Neural crest cell (in vitro differentiated cells): ENCODE measurements around the gene PIEZO2. TPM values are rescaled to one million over a fixed set of nuclear protein-coding genes. Genes with fewer than 3 reads are reported as not detected.

Source experiments
- DNase-seq: peaks from one replicate; pipeline ENCODE4 v3.0.0; 2021; ENCODE audit warnings: low read depth, mixed read lengths, low spot score
- H3K27ac Mint-ChIP-seq: one replicate; pipeline ENCODE4 v1.8.0; 2021; ENCODE audit warnings: mild to moderate bottlenecking, mixed read lengths; ENCODE audit not compliant: unreplicated experiment
- H3K27me3 Mint-ChIP-seq: 2 replicates; pipeline ENCODE4 v1.8.0; 2021; ENCODE audit warnings: low read depth, mild to moderate bottlenecking, mixed read lengths
- H3K36me3 Mint-ChIP-seq: 2 replicates; pipeline ENCODE4 v1.8.0; 2021; ENCODE audit warnings: low read depth, mild to moderate bottlenecking, mixed read lengths
- H3K4me1 Mint-ChIP-seq: 2 replicates; pipeline ENCODE4 v1.8.0; 2021; ENCODE audit warnings: mixed read lengths
- H3K4me3 Mint-ChIP-seq: one replicate; pipeline ENCODE4 v1.8.0; 2021; ENCODE audit warnings: mild to moderate bottlenecking, mixed read lengths
- H3K9me3 Mint-ChIP-seq: 2 replicates; pipeline ENCODE4 v1.8.0; 2021; ENCODE audit warnings: mixed read lengths
- total RNA-seq: library from RNA; stranded (reverse); gene quantifications from 2 replicates; pipeline ENCODE4 v1.2.1, GENCODE V29; 2021
- TF ChIP-seq, protein P1 (sequence below): fragments of 200-600 bp; sonication (generic); conservative IDR thresholded peaks from 2 replicates; pipeline ENCODE4 v1.5.0; 2021; ENCODE audit warnings: antibody characterized with exemption, mild to moderate bottlenecking

The PIEZO2 gene
- total RNA-seq, 1 donor from 2014 or later = 15.5 TPM

DNA sequence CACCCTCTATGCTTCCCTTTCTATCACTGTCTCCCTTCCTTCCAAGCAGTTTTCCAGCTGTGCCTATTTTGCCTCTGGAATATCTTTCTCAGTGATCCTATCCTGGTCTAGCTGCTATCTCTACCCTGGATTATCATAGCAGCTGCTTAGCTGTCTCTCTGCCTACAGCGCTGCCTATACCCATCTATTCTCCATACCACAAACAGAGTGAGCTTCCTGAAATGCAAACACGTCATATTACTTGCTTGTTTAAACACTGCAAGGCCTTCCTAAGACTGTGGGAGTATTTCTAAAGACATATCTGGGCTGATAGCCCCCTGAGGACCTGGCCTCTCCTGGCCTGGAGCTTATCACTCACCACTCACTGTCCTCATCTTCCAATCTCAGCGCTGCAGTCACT, 403.4 kb downstream of the PIEZO2 start:
- peaks cover 6% of the 10 kb centered on the region for H3K36me3 Mint-ChIP-seq
- DNase-seq = no peak
- H3K4me1 Mint-ChIP-seq = peaks cover 5% of the 10 kb centered on the region
- no peak overlapping the region for H3K4me3 Mint-ChIP-seq
- no peaks in the 10 kb centered on the region for H3K27me3 Mint-ChIP-seq
- no peak overlapping the region for H3K27ac Mint-ChIP-seq
- TF ChIP-seq, protein P1, sequence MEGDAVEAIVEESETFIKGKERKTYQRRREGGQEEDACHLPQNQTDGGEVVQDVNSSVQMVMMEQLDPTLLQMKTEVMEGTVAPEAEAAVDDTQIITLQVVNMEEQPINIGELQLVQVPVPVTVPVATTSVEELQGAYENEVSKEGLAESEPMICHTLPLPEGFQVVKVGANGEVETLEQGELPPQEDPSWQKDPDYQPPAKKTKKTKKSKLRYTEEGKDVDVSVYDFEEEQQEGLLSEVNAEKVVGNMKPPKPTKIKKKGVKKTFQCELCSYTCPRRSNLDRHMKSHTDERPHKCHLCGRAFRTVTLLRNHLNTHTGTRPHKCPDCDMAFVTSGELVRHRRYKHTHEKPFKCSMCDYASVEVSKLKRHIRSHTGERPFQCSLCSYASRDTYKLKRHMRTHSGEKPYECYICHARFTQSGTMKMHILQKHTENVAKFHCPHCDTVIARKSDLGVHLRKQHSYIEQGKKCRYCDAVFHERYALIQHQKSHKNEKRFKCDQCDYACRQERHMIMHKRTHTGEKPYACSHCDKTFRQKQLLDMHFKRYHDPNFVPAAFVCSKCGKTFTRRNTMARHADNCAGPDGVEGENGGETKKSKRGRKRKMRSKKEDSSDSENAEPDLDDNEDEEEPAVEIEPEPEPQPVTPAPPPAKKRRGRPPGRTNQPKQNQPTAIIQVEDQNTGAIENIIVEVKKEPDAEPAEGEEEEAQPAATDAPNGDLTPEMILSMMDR = no peak
- H3K9me3 Mint-ChIP-seq = no peaks in the 10 kb centered on the region

DNA sequence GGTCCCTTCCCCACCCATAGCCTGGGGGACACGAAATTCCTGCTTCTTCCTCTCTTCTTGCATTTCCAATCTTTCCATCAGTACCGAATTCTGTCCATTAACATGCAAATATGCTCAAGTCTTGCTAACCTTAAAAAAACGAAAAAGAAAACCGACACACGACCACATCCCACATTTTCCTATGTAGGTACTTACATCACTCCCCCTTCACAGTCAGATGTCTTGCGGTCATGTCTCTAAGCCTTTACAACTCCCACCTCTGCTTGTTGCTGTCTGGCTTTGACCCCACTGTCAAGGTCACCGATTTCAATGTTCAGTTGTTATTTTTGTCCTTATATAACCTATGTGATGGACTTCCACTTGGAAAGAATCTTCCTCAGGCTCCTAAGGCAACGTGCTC, 404.1 kb downstream of the PIEZO2 start:
- Mint-ChIP-seq H3K4me1 (no peaks in the 10 kb centered on the region), H3K27me3 (no peaks in the 10 kb centered on the region), H3K36me3 (peaks cover 6% of the 10 kb centered on the region), H3K9me3 (no peaks in the 10 kb centered on the region), H3K4me3 (no peak overlapping the region), H3K27ac (no peak overlapping the region)
- no peak for DNase-seq
- TF ChIP-seq, protein P1 = no peak

DNA sequence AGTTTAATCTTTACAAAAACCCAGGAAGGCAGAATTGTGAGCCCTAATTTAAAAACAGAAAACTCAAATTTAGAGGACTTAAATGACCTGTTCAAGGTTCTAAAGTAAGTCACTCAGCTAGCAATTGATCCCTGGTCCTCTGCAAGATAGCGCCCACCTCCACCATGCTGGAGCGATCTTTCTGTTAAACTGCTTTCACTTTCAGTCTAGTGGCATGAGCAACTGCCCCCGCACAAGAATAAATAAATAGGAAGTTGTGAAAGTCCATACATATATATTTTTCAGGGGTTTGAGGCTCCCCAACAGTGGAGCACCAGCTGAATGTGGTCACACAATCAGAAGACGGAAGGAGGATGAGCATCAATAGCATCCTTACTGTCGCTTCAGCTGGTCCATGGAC, 405.6 kb downstream of the PIEZO2 start:
- TF ChIP-seq, protein P1 = no peak
- Mint-ChIP-seq H3K27ac (no peak overlapping the region), H3K4me1 (no peaks in the 10 kb centered on the region), H3K4me3 (no peak overlapping the region), H3K36me3 (peaks cover 10% of the 10 kb centered on the region), H3K9me3 (no peaks in the 10 kb centered on the region), H3K27me3 (no peaks in the 10 kb centered on the region)
- no peak for DNase-seq

DNA sequence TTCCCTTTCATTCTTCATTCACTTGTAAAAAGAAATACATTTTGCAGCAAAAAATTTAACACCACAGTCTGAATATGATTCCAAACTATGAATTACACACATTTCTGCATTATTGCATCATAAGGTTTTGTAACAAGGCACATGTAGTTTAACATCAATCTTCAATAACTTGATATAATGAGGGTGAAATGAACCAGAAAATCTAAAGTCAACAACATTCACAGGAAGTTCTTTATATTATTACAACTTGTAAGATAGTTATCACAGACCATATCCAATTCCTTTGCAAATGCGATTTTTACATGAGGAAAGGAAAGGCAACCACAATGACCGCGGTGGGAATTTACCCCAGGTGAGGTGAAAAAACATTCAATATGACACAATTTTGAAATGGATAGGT, 410.2 kb downstream of the PIEZO2 start:
- TF ChIP-seq, protein P1 = no peak
- peaks cover 14% of the 10 kb centered on the region for H3K36me3 Mint-ChIP-seq
- no peaks in the 10 kb centered on the region for H3K9me3 Mint-ChIP-seq
- H3K4me1 Mint-ChIP-seq = no peaks in the 10 kb centered on the region
- no peak overlapping the region for H3K4me3 Mint-ChIP-seq
- H3K27ac Mint-ChIP-seq = no peak overlapping the region
- no peaks in the 10 kb centered on the region for H3K27me3 Mint-ChIP-seq
- no peak for DNase-seq

DNA sequence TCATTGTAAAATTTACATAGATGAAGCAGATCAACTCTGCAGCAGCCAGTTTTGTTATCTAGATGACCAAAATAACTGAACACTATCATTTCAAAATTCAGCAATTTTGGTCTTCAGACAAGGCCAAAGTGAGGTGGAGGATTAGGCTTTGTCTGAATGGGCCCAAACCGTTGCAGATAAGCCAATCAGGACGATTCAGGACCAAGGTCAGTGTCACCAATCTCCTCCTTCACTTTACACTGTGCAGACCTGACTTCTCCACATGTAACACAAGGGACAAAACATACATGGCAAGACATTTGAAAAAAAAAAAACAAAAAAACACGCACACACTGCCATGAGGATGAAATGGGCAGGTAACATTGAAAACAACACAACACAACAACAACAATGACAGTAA, 412.4 kb downstream of the PIEZO2 start:
- peaks cover 8% of the 10 kb centered on the region for H3K36me3 Mint-ChIP-seq
- no peak overlapping the region for H3K4me3 Mint-ChIP-seq
- TF ChIP-seq, protein P1 = no peak
- no peaks in the 10 kb centered on the region for H3K9me3 Mint-ChIP-seq
- no peaks in the 10 kb centered on the region for H3K4me1 Mint-ChIP-seq
- DNase-seq = no peak
- H3K27me3 Mint-ChIP-seq = no peaks in the 10 kb centered on the region
- H3K27ac Mint-ChIP-seq = no peak overlapping the region

DNA sequence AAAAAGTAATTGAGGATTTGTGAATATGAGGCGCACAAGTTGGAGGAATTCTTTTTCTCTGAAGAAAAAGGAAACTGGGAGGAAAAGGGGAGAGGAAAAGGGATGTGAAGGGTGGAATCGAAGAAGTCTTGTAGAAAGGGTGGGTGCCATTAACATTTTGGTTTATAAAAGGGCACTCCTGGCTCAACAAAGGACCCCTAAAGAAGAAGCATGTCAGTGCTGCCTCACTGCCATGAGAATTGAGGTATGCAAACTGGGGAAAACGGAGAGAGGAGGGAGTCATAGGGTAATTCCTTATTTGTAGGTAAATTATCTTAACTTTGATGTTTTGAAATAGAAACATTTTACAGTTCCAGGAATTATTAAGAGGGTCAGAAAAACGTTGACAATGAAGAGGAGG, 416.4 kb downstream of the PIEZO2 start:
- Mint-ChIP-seq H3K36me3 (peaks cover 7% of the 10 kb centered on the region), H3K9me3 (no peaks in the 10 kb centered on the region), H3K27me3 (no peaks in the 10 kb centered on the region), H3K4me3 (no peak overlapping the region), H3K4me1 (no peaks in the 10 kb centered on the region), H3K27ac (no peak overlapping the region)
- DNase-seq = no peak
- TF ChIP-seq, protein P1 = no peak
